GM19193 (cell line): ENCODE data around the gene VIM.

Experiments
- POLR2A ChIP-seq: IDR thresholded peaks from 4 replicates; pipeline ENCODE4 v1.6.1; 2011; ENCODE audit not compliant: insufficient read depth, insufficient read length; ENCODE audit errors: extremely low read depth

VIM gene

DNA sequence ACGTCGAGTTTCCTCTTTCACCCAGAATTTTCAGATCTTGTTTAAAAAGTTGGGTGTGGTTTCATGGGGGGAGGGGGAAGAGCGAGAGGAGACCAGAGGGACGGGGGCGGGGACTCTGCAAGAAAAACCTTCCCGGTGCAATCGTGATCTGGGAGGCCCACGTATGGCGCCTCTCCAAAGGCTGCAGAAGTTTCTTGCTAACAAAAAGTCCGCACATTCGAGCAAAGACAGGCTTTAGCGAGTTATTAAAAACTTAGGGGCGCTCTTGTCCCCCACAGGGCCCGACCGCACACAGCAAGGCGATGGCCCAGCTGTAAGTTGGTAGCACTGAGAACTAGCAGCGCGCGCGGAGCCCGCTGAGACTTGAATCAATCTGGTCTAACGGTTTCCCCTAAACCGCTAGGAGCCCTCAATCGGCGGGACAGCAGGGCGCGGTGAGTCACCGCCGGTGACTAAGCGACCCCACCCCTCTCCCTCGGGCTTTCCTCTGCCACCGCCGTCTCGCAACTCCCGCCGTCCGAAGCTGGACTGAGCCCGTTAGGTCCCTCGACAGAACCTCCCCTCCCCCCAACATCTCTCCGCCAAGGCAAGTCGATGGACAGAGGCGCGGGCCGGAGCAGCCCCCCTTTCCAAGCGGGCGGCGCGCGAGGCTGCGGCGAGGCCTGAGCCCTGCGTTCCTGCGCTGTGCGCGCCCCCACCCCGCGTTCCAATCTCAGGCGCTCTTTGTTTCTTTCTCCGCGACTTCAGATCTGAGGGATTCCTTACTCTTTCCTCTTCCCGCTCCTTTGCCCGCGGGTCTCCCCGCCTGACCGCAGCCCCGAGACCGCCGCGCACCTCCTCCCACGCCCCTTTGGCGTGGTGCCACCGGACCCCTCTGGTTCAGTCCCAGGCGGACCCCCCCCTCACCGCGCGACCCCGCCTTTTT is at the start of gene VIM:
Gene VIM (plus strand): TSS at position 151 of the 925 bp plus-strand sequence. CDS start 1,182 bp downstream, outside the sequence.
- TF ChIP-seq POLR2A: no peak

DNA sequence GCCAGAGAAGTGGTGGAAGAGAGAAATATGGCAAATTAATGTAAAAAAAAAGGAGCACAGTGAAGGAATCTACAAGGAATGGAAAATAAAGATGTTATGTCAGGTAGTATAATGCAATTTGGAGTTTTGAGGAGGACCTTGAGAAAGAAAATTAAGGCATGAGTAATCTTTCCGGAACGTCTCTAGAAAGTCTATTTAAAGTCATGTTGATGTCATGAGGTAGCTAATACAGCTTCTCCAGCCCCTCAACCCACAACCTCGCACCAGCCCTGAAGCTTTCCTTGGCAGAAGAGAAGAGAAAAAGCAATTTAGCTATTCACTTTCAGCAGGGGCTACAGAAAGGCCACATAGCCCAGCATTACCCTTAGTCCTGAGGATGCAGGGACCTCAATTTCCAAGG is 49.0 kb upstream of the VIM start:
- no peak for TF ChIP-seq POLR2A

DNA sequence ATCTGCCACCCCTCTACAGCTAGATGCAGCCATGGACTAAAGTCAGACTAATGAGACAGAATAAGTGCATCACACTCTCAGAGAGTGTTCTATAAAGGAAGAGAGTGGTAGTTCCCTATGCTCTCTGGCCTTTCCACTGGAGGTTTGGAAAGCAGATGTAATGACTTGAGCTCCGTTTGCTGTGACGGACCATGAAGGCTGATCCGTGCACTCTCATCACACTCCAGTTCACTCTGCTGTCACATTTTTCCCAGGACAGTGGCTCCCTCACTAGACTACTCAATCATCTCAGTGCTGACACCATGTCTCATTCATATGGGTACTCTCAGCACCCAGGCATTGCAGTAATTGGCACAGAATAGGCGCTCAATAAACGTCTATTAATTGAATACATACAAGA is 46.9 kb upstream of the VIM start:
- no peak for TF ChIP-seq POLR2A

DNA sequence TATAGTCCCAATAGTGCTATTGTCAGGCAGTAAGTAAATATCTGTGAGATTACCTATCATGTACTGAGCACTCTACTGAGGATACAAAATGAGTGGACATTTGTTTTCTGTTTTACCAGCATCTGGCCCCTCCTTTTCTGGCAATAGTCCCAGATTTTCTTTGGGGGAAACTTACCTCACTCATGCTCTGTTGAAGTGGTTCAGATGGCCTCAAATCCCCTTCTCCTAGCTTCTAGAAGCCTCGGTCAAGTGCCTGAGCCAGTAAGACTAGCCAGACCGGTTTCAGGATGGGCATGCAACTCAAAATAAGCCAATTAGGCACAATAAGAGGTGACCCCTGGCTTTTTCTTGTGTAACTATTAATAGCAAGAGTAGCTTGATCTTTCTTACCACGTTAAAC is 46.3 kb upstream of the VIM start:
- no peak for TF ChIP-seq POLR2A

DNA sequence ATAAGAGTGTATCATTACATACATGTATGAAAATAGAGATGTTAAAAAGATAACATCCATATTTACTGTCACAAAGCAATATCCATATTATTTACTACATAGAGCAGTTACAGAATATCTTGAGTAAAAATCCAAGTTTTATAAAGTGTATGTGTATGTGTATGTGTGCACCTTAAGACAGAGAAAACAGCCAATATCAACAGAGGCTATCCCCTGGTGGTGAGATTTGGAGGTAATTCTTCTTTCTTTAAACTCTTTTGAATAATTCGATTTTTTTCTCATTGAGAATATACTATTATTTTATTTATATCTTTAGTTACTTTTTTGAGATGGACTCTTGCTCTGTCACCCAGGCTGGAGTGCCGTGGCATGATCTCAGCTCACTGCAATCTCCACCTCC is 44.9 kb upstream of the VIM start:
- no peak for TF ChIP-seq POLR2A

DNA sequence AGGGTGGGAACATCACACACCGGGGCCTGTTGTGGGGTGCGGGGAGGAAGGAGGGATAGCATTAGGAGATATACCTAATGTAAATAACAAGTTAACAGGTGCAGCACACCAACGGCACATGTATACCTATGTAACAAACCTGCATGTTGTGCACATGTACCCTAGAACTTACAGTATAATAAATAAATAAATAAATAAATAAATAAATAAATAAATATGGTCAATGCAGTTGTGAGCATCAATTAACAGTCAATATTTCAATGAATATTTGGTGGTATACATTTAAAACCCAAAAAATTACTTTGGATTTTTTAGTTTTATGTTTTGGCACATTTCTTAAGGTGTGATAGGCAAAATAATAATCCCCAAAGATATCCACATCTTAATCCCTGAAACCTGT is 42.2 kb upstream of the VIM start:
- no peak for TF ChIP-seq POLR2A

DNA sequence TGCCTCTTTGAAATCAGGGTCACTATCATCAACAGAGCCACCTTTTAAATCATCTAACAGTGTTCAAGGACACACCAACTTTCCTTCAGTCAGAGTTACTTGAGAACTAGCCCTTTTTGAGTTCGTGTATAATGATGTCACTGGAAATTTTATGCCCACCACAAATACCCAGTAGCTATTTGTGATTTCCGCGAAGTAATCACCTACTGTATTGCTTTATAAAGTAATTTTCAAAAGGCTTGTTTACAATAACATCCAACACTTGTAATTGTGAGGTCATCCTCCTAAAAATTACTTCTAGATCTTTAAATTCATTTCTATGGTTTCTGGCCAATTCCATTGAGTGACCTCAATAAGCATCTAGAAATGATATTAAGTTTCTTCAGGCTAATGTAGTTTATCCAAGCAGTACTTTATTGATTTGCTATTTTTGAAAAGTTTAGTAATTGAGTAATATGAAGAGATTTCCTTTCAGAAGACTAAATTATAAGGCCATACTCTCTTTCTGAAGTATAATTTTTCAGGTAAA is 39.3 kb upstream of the VIM start:
- TF ChIP-seq POLR2A: no peak

DNA sequence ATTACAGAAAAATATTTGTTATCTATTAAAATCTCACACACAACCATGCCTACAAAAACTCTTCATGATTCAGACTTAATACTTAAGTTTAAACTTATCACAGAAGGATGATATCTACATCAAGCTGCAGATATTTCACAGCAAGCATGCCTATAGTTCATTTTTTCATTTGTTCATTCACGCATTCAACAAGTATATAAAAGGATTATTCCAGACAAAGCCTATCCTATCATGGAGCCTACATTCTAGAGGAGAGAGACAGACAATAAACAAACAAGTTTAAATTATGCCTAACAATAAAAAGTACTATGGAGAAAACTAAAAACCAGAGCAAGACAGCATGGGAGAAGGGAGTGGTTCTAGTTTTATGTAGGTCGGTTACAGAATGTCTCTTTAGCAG is 37.4 kb upstream of the VIM start:
- TF ChIP-seq POLR2A: no peak

DNA sequence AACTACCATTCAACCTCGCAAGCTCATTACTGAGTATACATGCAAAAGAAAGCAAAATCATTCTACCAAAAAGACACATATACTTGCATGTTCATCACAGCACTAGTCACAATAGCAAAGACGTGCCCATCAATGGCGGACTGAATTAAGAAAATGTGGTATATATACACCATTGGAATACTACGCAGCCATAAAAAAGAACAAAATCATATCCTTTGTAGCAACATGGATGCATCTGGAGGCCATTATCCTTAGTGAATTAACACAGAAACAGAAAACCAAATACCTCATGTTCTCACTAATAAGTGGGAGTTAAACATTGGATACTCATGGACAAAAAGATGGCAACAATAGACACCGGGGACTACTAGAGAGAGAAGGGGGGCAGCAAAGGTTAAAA is 33.0 kb upstream of the VIM start:
- TF ChIP-seq POLR2A: no peak

DNA sequence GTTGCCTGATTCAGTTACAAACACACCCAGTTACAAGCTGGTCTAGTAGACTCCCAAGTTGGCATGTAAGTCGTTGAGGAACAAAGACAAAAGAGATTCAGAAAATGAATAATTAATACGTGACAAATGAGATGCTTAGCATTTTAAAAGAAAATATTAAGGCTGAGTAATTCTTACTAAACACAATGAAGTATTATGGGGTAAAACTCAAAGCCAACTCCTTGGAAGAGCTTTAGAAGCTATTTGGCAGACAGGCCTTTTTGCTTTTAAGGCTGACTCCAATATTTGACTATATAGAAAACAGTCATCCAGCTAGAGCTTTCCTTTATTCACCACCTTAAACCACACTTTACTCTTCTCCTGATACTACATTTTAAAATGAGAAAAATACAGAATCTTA is 32.0 kb upstream of the VIM start:
- no peak for TF ChIP-seq POLR2A

DNA sequence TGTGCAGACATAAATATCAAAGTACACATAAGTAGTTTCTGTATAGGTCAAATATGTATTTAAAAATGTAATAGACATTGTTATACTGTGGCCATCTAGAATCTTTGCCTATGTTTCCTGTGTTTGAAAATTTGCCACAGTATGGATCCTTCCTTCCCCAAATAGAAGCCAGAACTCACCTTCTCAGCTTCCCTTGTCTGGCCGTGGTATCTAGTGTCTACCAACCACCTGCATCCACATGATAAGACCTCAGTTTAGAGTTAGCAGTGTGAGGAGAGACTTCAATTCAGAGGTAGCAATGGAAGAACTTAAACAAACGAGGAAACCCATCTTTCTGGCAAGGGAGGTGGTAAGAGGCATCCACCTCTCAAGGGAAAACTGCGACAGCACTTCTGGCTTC is 31.5 kb upstream of the VIM start:
- no peak for TF ChIP-seq POLR2A

DNA sequence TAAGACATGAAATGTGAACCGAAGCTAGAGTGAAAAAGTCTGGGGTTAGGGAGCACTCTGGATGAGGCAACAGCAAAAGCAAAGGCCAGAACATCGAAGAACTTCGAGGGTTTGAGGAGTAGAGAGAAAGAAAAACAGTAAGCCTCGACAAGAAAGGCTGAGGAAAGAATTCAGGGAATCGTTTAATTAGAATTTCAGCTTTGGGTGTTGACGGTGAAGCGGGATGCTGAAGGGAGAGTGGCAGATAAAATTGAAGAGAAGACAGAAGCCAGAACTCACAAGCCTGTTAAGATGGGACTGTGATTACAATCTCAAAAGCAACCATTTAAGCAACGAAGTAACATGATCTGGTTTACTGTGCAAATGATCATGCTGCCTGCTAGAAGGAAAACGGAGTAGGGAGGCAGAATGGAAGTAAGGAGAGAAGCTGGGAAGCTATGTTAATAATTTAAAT is 28.7 kb upstream of the VIM start:
- TF ChIP-seq POLR2A: no peak

DNA sequence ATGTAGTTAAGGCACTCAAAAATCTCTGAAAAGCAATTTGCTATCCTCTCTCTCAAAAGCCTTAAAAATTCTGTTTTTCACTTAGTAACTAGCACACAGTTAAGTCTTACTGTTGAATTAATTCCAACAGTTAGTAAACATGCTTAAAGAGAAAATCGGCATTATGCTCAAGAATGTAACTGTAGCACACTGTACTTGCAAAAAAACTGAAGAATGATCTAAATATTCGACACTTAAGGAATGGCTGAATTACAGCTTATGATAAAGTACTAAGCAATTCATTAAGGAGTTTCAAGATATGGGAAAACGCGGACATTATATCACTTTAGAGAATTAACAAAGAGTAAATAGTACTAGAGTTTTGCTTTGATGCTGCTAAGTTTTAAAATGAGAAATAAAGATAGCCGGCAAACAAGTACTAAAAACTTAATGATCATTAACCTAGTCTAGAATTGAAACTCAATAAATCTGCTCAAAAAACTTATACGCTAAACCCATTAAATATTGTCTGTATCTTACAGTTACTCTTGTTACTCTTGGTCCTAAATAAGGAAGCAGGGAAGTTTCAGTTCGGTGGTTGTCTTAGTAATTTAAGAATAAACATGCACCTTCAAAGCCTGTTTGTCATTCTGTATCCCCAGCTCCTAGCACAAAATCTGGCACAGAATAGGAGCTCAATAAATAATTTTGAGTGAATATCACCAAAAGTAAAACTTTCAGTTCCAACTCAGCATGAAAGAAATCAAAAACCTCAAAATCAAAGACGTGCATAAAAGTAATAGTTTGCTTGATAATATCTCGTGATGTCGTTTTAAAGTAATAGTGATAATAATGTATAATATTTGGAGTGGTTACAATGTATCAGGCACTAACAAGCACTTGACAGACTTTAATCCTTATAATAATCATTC is 27.8 kb upstream of the VIM start:
- no peak for TF ChIP-seq POLR2A

DNA sequence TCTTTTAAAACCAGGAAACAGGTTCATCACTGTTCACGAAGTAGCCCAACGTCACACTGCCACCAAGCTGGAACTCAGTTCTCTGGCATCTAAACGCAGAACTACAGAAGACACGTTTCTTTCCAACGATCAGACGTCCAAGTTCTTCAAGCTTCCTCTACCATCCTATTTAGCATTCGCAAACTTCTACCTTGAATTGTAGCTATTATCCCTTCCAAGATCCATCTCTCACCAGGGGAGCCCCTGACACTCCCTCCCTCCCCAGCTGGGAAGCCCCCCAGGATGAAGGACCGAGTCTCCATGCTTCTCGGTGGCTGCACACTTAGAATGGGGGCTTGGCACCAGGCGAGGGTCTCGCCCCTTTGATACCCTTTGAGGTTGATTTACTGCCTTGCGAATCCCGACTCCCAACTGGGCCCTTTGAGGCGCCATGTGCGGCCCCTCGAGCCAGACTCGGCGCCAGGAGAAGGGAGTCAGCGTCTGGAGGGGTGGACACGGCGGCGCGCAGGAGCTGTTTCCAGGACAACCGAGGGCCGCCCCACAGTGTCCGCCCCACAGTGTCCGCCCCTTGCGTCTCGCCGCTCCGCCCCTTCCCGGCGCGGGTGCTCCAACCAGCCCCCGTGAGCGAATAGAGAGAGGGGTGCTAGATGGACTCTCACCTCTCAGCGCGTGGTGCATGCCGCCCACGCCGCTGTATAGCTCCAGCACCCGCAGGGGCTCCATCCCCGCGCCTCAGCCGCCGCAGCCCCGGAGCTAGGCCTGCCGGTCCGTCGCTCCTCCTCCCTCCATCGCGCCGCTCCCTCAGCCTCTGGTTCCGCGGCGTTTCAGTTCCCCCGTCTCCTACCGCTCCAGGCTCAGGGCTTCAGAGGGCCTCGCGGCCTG is 26.9 kb upstream of the VIM start, which contains the start of gene TRDMT1:
Gene TRDMT1 (minus strand): TSS at position 761 of the 882 bp plus-strand sequence. CDS start 38 bp downstream, at position 723.
- TF ChIP-seq POLR2A: peak; percentile 72
